ENCODE results near the gene SHKBP1.
"Not testable (repeated sequence)": the region's sequence is repeated elsewhere in the genome, so short reads cannot be mapped to it uniquely, and the experiment has no call there.

Gene SHKBP1

DNA sequence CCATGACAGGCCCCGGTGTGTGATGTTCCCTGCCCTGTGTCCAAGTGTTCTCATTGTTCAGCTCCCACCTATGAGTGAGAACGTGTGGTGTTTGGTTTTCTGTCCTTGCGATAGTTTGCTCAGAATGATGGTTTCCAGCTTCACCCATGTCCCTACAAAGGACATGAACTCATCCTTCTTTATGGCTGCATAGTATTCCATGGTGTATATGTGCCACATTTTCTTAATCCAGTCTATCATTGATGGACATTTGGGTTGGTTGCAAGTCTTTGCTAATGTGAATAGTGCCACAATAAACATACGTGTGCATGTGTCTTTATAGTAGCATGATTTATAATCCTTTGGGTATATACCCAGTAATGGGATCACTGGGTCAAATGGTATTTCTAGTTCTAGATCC, 29.5 kb upstream of the SHKBP1 start:
- not testable (repeated sequence) for H3K18ac ChIP-seq (ENCODE audit: low read depth in 1 of 2, low read length in 2 of 2); H3K9me3 ChIP-seq (ENCODE audit: control insufficient read depth, low read length); H3K4me3 ChIP-seq (ENCODE audit: insufficient read depth in 1 of 2, low read depth in 1 of 2, low read length in 2 of 2); DNase-seq; H2AFZ ChIP-seq (ENCODE audit: low read depth, low read length); H3K23ac ChIP-seq (ENCODE audit: low read length in 2 of 2); H3K4me2 ChIP-seq (ENCODE audit: low read length, poor library complexity, severe bottlenecking); H3K4ac ChIP-seq (ENCODE audit: low read depth in 1 of 2, low read length in 2 of 2); H2BK120ac ChIP-seq (ENCODE audit: low read depth, low read length); H3K4me1 ChIP-seq (ENCODE audit: control insufficient read depth, insufficient read depth, low read depth, low read length); H3K9ac ChIP-seq (ENCODE audit: low read length); H2BK5ac ChIP-seq (ENCODE audit: low read depth, low read length, poor library complexity, severe bottlenecking); H4K8ac ChIP-seq (ENCODE audit: low read length); H3K79me1 ChIP-seq (replicated peaks; ENCODE audit: low read length, poor library complexity, severe bottlenecking); H2BK12ac ChIP-seq (ENCODE audit: low read length in 2 of 2); H2AK5ac ChIP-seq (ENCODE audit: low read length, severe bottlenecking); H4K91ac ChIP-seq (ENCODE audit: low read length); H3K36me3 ChIP-seq (ENCODE audit: control insufficient read depth in 1 of 2, insufficient read depth in 2 of 2, low read depth in 1 of 2, low read length in 2 of 2); H3K14ac ChIP-seq (ENCODE audit: low read length in 2 of 2); H3K27ac ChIP-seq (ENCODE audit: low read length, poor library complexity, severe bottlenecking); H2BK15ac ChIP-seq (ENCODE audit: low read depth, poor library complexity, severe bottlenecking)
- WGBS = no CpG with 5 or more reads among the region's 4 CpGs
- H3K27me3 ChIP-seq (ENCODE audit: control insufficient read depth in 1 of 2, insufficient read depth in 1 of 2, low read length in 2 of 2) = peaks cover 15 to 27% of the 10 kb centered on the region in 2 experiments

DNA sequence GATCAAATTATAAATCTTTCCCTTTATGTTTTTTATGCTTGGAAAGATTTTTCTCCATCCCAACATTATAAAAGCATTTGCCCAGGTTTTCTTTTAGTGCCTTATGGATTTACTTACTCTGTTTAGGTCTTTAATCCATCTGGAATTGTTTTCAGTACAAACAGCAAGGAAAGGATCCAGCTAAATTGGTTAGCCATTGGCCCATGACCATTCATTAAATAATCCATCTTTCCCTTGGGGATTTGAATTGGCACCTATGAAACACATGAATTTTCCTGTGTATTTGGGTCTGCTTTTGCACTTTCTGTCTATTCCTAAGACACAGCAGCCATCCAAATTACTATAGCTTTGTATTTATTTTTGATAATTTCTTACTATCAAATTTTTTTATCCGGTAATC, 28.8 kb upstream of the SHKBP1 start:
- DNase-seq = no peak
- peaks cover 2% of the 10 kb centered on the region for H3K4me1 ChIP-seq (ENCODE audit: control insufficient read depth, insufficient read depth, low read depth, low read length)
- H4K8ac ChIP-seq (ENCODE audit: low read length) = no peak overlapping the region
- no peak overlapping the region for H2BK15ac ChIP-seq (ENCODE audit: low read depth, poor library complexity, severe bottlenecking)
- no peak overlapping the region for H2BK120ac ChIP-seq (ENCODE audit: low read depth, low read length)
- H2BK5ac ChIP-seq (ENCODE audit: low read depth, low read length, poor library complexity, severe bottlenecking) = no peak overlapping the region
- H2AK5ac ChIP-seq (ENCODE audit: low read length, severe bottlenecking) = no peak overlapping the region
- no peak overlapping the region for H3K4ac ChIP-seq (ENCODE audit: low read depth in 1 of 2, low read length in 2 of 2)
- H3K14ac ChIP-seq (ENCODE audit: low read length in 2 of 2) = no peak overlapping the region
- no peak overlapping the region for H3K27ac ChIP-seq (ENCODE audit: low read length, poor library complexity, severe bottlenecking)
- no peak overlapping the region for H3K23ac ChIP-seq (ENCODE audit: low read length in 2 of 2)
- no peak overlapping the region for H3K4me3 ChIP-seq (ENCODE audit: insufficient read depth in 1 of 2, low read depth in 1 of 2, low read length in 2 of 2)
- no peaks in the 10 kb centered on the region for H3K36me3 ChIP-seq (ENCODE audit: control insufficient read depth in 1 of 2, insufficient read depth in 2 of 2, low read depth in 1 of 2, low read length in 2 of 2)
- H2AFZ ChIP-seq (ENCODE audit: low read depth, low read length) = no peak overlapping the region
- no peak overlapping the region for H2BK12ac ChIP-seq (ENCODE audit: low read length in 2 of 2)
- no peak overlapping the region for H3K9ac ChIP-seq (ENCODE audit: low read length)
- no peaks in the 10 kb centered on the region for H3K9me3 ChIP-seq (ENCODE audit: control insufficient read depth, low read length)
- H3K18ac ChIP-seq (ENCODE audit: low read depth in 1 of 2, low read length in 2 of 2) = no peak overlapping the region
- 100% methylated on average over 1 of the region's 1 CpG for WGBS
- peaks cover 18 to 32% of the 10 kb centered on the region in 2 experiments for H3K27me3 ChIP-seq (ENCODE audit: control insufficient read depth in 1 of 2, insufficient read depth in 1 of 2, low read length in 2 of 2)
- H4K91ac ChIP-seq (ENCODE audit: low read length) = no peak overlapping the region
- H3K4me2 ChIP-seq (ENCODE audit: low read length, poor library complexity, severe bottlenecking) = no peak overlapping the region
- no peaks in the 10 kb centered on the region for H3K79me1 ChIP-seq (replicated peaks; ENCODE audit: low read length, poor library complexity, severe bottlenecking)

DNA sequence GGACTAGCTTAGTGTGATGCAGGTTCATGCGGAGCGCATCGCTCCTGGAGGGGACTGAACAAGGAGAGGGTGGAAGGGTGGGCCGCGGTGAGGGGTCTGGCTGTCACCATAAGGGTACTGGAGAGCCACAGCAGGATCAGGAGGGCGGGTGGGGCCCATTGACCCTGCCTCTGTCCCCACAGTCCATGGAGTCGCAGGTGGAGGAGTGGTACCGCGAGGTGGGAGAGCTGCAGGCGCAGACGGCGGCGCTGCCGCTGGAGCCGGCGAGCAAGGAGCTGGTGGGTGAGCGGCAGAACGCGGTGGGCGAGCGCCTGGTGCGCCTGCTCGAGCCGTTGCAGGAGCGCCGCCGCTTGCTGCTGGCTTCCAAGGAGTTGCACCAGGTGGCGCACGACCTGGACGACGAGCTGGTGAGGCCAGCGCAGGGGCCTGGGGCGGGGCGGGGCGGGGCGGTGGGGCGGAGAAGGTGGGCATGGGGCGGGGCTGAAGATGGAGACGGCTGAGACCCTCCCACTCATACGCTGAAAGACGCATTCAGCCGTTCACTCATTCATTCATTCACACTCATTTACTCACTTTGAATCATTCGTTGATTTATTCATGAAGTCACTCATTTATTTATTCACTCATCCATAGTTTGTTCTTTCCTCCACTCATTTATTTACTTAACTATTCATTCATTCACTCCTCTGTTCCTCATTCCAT, 27.5 kb upstream of the SHKBP1 start:
- H3K4me1 ChIP-seq (ENCODE audit: control insufficient read depth, insufficient read depth, low read depth, low read length) = peaks cover 5% of the 10 kb centered on the region
- no peaks in the 10 kb centered on the region for H3K36me3 ChIP-seq (ENCODE audit: control insufficient read depth in 1 of 2, insufficient read depth in 2 of 2, low read depth in 1 of 2, low read length in 2 of 2)
- H3K18ac ChIP-seq (ENCODE audit: low read depth in 1 of 2, low read length in 2 of 2) = no peak overlapping the region
- H2AFZ ChIP-seq (ENCODE audit: low read depth, low read length) = no peak overlapping the region
- no peak overlapping the region for H3K27ac ChIP-seq (ENCODE audit: low read length, poor library complexity, severe bottlenecking)
- H2BK15ac ChIP-seq (ENCODE audit: low read depth, poor library complexity, severe bottlenecking) = no peak overlapping the region
- no peak overlapping the region for H2BK5ac ChIP-seq (ENCODE audit: low read depth, low read length, poor library complexity, severe bottlenecking)
- no peak overlapping the region for H3K4ac ChIP-seq (ENCODE audit: low read depth in 1 of 2, low read length in 2 of 2)
- no peak overlapping the region for H2BK120ac ChIP-seq (ENCODE audit: low read depth, low read length)
- no peak overlapping the region for H2BK12ac ChIP-seq (ENCODE audit: low read length in 2 of 2)
- H3K9me3 ChIP-seq (ENCODE audit: control insufficient read depth, low read length) = no peaks in the 10 kb centered on the region
- H3K27me3 ChIP-seq (ENCODE audit: control insufficient read depth in 1 of 2, insufficient read depth in 1 of 2, low read length in 2 of 2) = peaks cover 26 to 45% of the 10 kb centered on the region in 2 experiments
- peak overlapping the region in 1 of 2 experiments; percentile 83 for H3K23ac ChIP-seq (ENCODE audit: low read length in 2 of 2)
- WGBS = 8% methylated on average over 29 of the region's 43 CpGs
- no peak overlapping the region for H3K9ac ChIP-seq (ENCODE audit: low read length)
- H2AK5ac ChIP-seq (ENCODE audit: low read length, severe bottlenecking) = no peak overlapping the region
- no peaks in the 10 kb centered on the region for H3K79me1 ChIP-seq (replicated peaks; ENCODE audit: low read length, poor library complexity, severe bottlenecking)
- peak overlapping the region; percentile 57 for H3K4me2 ChIP-seq (ENCODE audit: low read length, poor library complexity, severe bottlenecking)
- H3K14ac ChIP-seq (ENCODE audit: low read length in 2 of 2) = no peak overlapping the region
- H4K91ac ChIP-seq (ENCODE audit: low read length) = no peak overlapping the region
- H4K8ac ChIP-seq (ENCODE audit: low read length) = no peak overlapping the region
- H3K4me3 ChIP-seq (ENCODE audit: insufficient read depth in 1 of 2, low read depth in 1 of 2, low read length in 2 of 2) = no peak overlapping the region
- DNase-seq = peak; percentile 57

DNA sequence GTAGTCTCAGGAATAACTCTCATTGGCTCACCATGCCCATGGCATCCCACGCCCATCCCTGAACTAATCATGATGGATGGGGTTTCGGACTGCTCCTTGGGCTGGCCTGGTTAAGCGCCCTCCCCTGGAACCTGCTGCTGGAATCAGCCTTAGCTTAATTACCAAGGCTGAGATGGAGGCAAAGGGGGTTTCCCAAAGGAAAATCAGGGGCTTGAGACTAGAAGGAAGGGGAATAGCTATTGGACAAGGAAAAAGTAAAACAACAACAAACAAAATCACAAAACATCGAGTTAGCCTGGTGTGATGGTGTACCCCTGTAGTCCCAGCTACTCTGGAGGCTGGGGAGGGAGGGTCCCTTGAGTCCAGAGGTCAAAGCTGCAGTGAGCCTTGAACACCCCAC, 25.7 kb upstream of the SHKBP1 start:
- Histone ChIP-seq H3K18ac (ENCODE audit: low read depth in 1 of 2, low read length in 2 of 2) (no peak overlapping the region), H3K4ac (ENCODE audit: low read depth in 1 of 2, low read length in 2 of 2) (no peak overlapping the region), H3K4me1 (ENCODE audit: control insufficient read depth, insufficient read depth, low read depth, low read length) (peaks cover 6% of the 10 kb centered on the region), H3K79me1 (replicated peaks; ENCODE audit: low read length, poor library complexity, severe bottlenecking) (no peaks in the 10 kb centered on the region), H3K9me3 (ENCODE audit: control insufficient read depth, low read length) (no peaks in the 10 kb centered on the region), H3K14ac (ENCODE audit: low read length in 2 of 2) (no peak overlapping the region), H3K4me3 (ENCODE audit: insufficient read depth in 1 of 2, low read depth in 1 of 2, low read length in 2 of 2) (no peak overlapping the region), H4K8ac (ENCODE audit: low read length) (no peak overlapping the region), H3K27ac (ENCODE audit: low read length, poor library complexity, severe bottlenecking) (no peak overlapping the region), H3K4me2 (ENCODE audit: low read length, poor library complexity, severe bottlenecking) (no peak overlapping the region), H4K91ac (ENCODE audit: low read length) (no peak overlapping the region), H3K23ac (ENCODE audit: low read length in 2 of 2) (no peak overlapping the region), H3K9ac (ENCODE audit: low read length) (no peak overlapping the region), H2AK5ac (ENCODE audit: low read length, severe bottlenecking) (no peak overlapping the region), H2BK5ac (ENCODE audit: low read depth, low read length, poor library complexity, severe bottlenecking) (no peak overlapping the region), H3K36me3 (ENCODE audit: control insufficient read depth in 1 of 2, insufficient read depth in 2 of 2, low read depth in 1 of 2, low read length in 2 of 2) (no peaks in the 10 kb centered on the region), H2BK120ac (ENCODE audit: low read depth, low read length) (no peak overlapping the region), H2BK15ac (ENCODE audit: low read depth, poor library complexity, severe bottlenecking) (no peak overlapping the region), H2AFZ (ENCODE audit: low read depth, low read length) (no peak overlapping the region), H3K27me3 (ENCODE audit: control insufficient read depth in 1 of 2, insufficient read depth in 1 of 2, low read length in 2 of 2) (peaks cover 41 to 60% of the 10 kb centered on the region in 2 experiments), H2BK12ac (ENCODE audit: low read length in 2 of 2) (no peak overlapping the region)
- WGBS = 83% methylated on average over 4 of the region's 4 CpGs
- DNase-seq = no peak

Measured in mesenchymal stem cell (in vitro differentiated cells and primary cell).